Body of pancreas (tissue), 4 donors: ENCODE measurements around the gene FECH. TPM values are rescaled to one million over a fixed set of nuclear protein-coding genes. Genes with fewer than 3 reads are reported as not detected.
A peak's percentile ranks its signal among the peaks of the same experiment; 100 is the strongest.

ENCODE experiments used
- ATAC-seq: fragments of 150-250 bp; one replicate; pipeline ENCODE4 v1.9.1; 2016
- DNase-seq, 4 donors: peaks; one replicate each; pipeline ENCODE4 v3.0.0-alpha.2; 2019
- H3K27ac ChIP-seq, 4 donors: fragments of 200-600 bp; sonication (generic); 1 replicate in 3 of 4; 2 replicates in 1 of 4; pipeline versions ENCODE4 v1.5.1 to v1.6.1; 2016 to 2019; ENCODE audit warnings: mild to moderate bottlenecking in 1 of 4, mixed read lengths in 1 of 4, moderate library complexity in 1 of 4
- H3K27me3 ChIP-seq, 2 donors: fragments of 200-600 bp; sonication (generic); one replicate each; pipeline ENCODE4 v1.6.0; 2016; ENCODE audit warnings: mild to moderate bottlenecking in 1 of 2
- H3K36me3 ChIP-seq, 2 donors: fragments of 200-600 bp; sonication (generic); replicated peaks in 1 of 2; 2 replicates each; pipeline ENCODE4 v1.5.1; 2016; ENCODE audit warnings: low read depth in 2 of 2; ENCODE audit not compliant: insufficient read depth in 1 of 2
- H3K4me1 ChIP-seq: fragments of 200-600 bp; sonication (generic); one replicate; pipeline ENCODE4 v1.6.0; 2016
- H3K4me3 ChIP-seq, 2 donors: fragments of 200-600 bp; sonication (generic); 1 replicate in 1 of 2; 2 replicates in 1 of 2; pipeline ENCODE4 v1.5.1; 2016 to 2019
- H3K9me3 ChIP-seq, 3 donors: fragments of 200-600 bp; sonication (generic); 1 replicate in 2 of 3; 2 replicates in 1 of 3; pipeline ENCODE4 v1.5.1; 2016
- CTCF ChIP-seq, 7 experiments: fragments of 450-650 bp in 4 of 7; fragments of 200-600 bp in 3 of 7; sonication (generic) in 3 of 7; IDR thresholded peaks; one replicate each; pipeline ENCODE4 v1.5.1; 2016 to 2019; ENCODE audit warnings: antibody characterized with exemption in 7 of 7
- POLR2A ChIP-seq, 3 donors: fragments of 450-650 bp; IDR thresholded peaks; one replicate each; pipeline ENCODE4 v1.6.1; 2016; ENCODE audit warnings: antibody characterized with exemption in 3 of 3, mild to moderate bottlenecking in 2 of 3
- WGBS, 2 donors: methylation state at CpG; one replicate each; pipeline ENCODE4 v1.1.5; 2017; 5-methylcytosine and 5-hydroxymethylcytosine counted together
- intact Hi-C: fragments of 100-400 bp; cut with DNase I; formaldehyde crosslinking; loops from one replicate; pipeline ENCODE4 v1.15.1; 2023
- total RNA-seq, 2 donors: library from RNA; depleted of rRNA; stranded (reverse); fragments of >200 nt; gene quantifications; one replicate each; pipeline ENCODE4 v1.1.0, GENCODE V29; 2016

FECH gene
- total RNA-seq, 2 donors from 2014 or later, result 16.8 to 20.0 TPM

GRCh38 chr18:57574866-57575265, 11.6 kb downstream of the FECH start:
- 59 to 65% methylated on average over 4 of the region's 4 CpGs for WGBS, 2 donors
- H3K4me3 ChIP-seq, result no peak overlapping the region
- ATAC-seq (no peak), DNase-seq (no peak)
- H3K36me3 ChIP-seq, result peaks cover 0 to 18% of the 10 kb centered on the region in 2 donors
- no peaks in the 10 kb centered on the region for H3K9me3 ChIP-seq
- no peaks in the 10 kb centered on the region for H3K27me3 ChIP-seq
- no peak overlapping the region for H3K27ac ChIP-seq
- intact Hi-C loops, result no loop called here
- TF ChIP-seq POLR2A (IDR thresholded peaks at IDR 0.05) (no peak), CTCF (IDR thresholded peaks at IDR 0.05) (no peak)
- H3K4me1 ChIP-seq, result no peaks in the 10 kb centered on the region

- Histone ChIP-seq H3K9me3 (no peaks in the 10 kb centered on the region), H3K4me1 (no peaks in the 10 kb centered on the region), H3K27me3 (no peaks in the 10 kb centered on the region), H3K27ac (no peak overlapping the region), H3K36me3 (peaks cover 0 to 23% of the 10 kb centered on the region in 2 donors), H3K4me3 (no peak overlapping the region)
- no peak for ATAC-seq
- DNase-seq, result no peak
- TF ChIP-seq POLR2A (IDR thresholded peaks at IDR 0.05) (no peak), CTCF (IDR thresholded peaks at IDR 0.05) (no peak)
- intact Hi-C loops, result no loop called here
- 94 to 100% methylated on average over 4 of the region's 4 CpGs for WGBS, 2 donors
Measured at GRCh38 chr18:57570162-57570561, 16.3 kb downstream of the FECH start.

GRCh38 chr18:57569133-57569532, 17.4 kb downstream of the FECH start:
- no peaks in the 10 kb centered on the region for H3K4me1 ChIP-seq
- no peak for DNase-seq
- peaks cover 0 to 23% of the 10 kb centered on the region in 2 donors for H3K36me3 ChIP-seq
- intact Hi-C loops, result no loop called here
- 25 to 52% methylated on average over 2 of the region's 2 CpGs for WGBS, 2 donors
- no peak for ATAC-seq
- H3K27ac ChIP-seq, result no peak overlapping the region
- H3K4me3 ChIP-seq, result no peak overlapping the region
- H3K9me3 ChIP-seq, result no peaks in the 10 kb centered on the region
- no peaks in the 10 kb centered on the region for H3K27me3 ChIP-seq
- TF ChIP-seq CTCF (IDR thresholded peaks at IDR 0.05) (no peak), POLR2A (IDR thresholded peaks at IDR 0.05) (no peak)

GRCh38 chr18:57561728-57562423, 24.6 kb downstream of the FECH start:
- DNase-seq (peak in 1 of 4 donors; percentile 13), ATAC-seq (no peak)
- Histone ChIP-seq H3K27ac (no peak overlapping the region), H3K4me1 (no peaks in the 10 kb centered on the region), H3K4me3 (no peak overlapping the region), H3K27me3 (no peaks in the 10 kb centered on the region), H3K36me3 (peaks cover 0 to 9% of the 10 kb centered on the region in 2 donors), H3K9me3 (no peaks in the 10 kb centered on the region)
- intact Hi-C loops, result no loop called here
- WGBS, 2 donors, result 40 to 42% methylated on average over 4 of the region's 4 CpGs
- TF ChIP-seq POLR2A (IDR thresholded peaks at IDR 0.05) (no peak), CTCF (IDR thresholded peaks at IDR 0.05) (peak; percentile 54 to 77 (median 70))

GRCh38 chr18:57561261-57561660, 25.2 kb downstream of the FECH start:
- DNase-seq (no peak), ATAC-seq (no peak)
- Histone ChIP-seq H3K27ac (no peak overlapping the region), H3K36me3 (peaks cover 0 to 4% of the 10 kb centered on the region in 2 donors), H3K27me3 (no peaks in the 10 kb centered on the region), H3K4me1 (no peaks in the 10 kb centered on the region), H3K9me3 (no peaks in the 10 kb centered on the region), H3K4me3 (no peak overlapping the region)
- 92 to 93% methylated on average over 6 of the region's 6 CpGs for WGBS, 2 donors
- intact Hi-C loops, result no loop called here
- TF ChIP-seq POLR2A (IDR thresholded peaks at IDR 0.05) (no peak), CTCF (IDR thresholded peaks at IDR 0.05) (no peak)
